Vagina (tissue), 2 donors: ENCODE results near the gene ACKR4.

ENCODE experiments used
- POLR2AphosphoS5 ChIP-seq, 2 donors: sonication (generic); formaldehyde crosslinking; IDR thresholded peaks; one replicate each; pipeline ENCODE4 v1.9.0; 2017; ENCODE audit warnings: antibody characterized with exemption in 2 of 2, mild to moderate bottlenecking in 2 of 2, low read depth in 1 of 2; ENCODE audit not compliant: insufficient read depth in 1 of 2
- TF ChIP-seq, protein P1 (sequence below), 3 experiments: fragments of 450-650 bp in 2 of 3; fragments of 200-600 bp in 1 of 3; sonication (generic) in 1 of 3; IDR thresholded peaks; one replicate each; pipeline ENCODE4 v1.5.1; 2017 to 2019; ENCODE audit warnings: antibody characterized with exemption in 3 of 3, mild to moderate bottlenecking in 2 of 3, moderate library complexity in 2 of 3

DNA sequence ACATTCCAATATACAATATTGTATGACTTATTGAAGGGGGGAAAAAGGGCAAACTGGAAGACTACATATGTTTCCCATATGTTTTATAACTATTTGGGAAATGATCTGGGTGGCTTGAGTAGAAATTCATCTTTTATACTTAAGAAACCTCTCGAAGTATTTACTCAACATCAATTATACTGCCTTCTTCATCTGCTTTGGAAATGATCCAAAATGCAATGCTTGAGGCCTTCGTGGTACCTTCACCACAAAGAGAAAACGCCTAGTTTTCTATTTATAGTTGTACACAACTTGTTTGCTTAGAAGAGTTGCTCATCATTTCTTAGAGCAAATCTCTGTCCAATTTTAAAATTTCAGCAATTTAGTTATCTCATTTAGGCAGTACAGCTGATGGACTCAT, 18.8 kb downstream of the ACKR4 start:
- no peak for TF ChIP-seq POLR2AphosphoS5 (IDR thresholded peaks at IDR 0.05; ENCODE audit: insufficient read depth in 1 of 2, low read depth in 1 of 2)
- TF ChIP-seq, protein P1, sequence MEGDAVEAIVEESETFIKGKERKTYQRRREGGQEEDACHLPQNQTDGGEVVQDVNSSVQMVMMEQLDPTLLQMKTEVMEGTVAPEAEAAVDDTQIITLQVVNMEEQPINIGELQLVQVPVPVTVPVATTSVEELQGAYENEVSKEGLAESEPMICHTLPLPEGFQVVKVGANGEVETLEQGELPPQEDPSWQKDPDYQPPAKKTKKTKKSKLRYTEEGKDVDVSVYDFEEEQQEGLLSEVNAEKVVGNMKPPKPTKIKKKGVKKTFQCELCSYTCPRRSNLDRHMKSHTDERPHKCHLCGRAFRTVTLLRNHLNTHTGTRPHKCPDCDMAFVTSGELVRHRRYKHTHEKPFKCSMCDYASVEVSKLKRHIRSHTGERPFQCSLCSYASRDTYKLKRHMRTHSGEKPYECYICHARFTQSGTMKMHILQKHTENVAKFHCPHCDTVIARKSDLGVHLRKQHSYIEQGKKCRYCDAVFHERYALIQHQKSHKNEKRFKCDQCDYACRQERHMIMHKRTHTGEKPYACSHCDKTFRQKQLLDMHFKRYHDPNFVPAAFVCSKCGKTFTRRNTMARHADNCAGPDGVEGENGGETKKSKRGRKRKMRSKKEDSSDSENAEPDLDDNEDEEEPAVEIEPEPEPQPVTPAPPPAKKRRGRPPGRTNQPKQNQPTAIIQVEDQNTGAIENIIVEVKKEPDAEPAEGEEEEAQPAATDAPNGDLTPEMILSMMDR (IDR thresholded peaks at IDR 0.05) = no peak
